IPS DF 6.9 (cell line): ENCODE results near the gene P2RX2.

Experiments used
- DNase-seq: peaks from one replicate; pipeline ENCODE4 v3.0.0-alpha.2; 2013; ENCODE audit warnings: low read depth, low spot score
- H3K27ac ChIP-seq: one replicate; pipeline ENCODE4 v1.5.1; 2013; ENCODE audit warnings: low read length, control low read depth
- H3K27me3 ChIP-seq: 2 replicates; pipeline ENCODE4 v1.6.1; 2013; ENCODE audit warnings: mild to moderate bottlenecking, low read length; ENCODE audit not compliant: control insufficient read depth, insufficient read depth
- H3K36me3 ChIP-seq: 2 replicates; pipeline ENCODE4 v1.6.1; 2013; ENCODE audit warnings: low read length; ENCODE audit not compliant: control insufficient read depth, insufficient read depth
- H3K4me1 ChIP-seq: 2 replicates; pipeline ENCODE4 v1.6.1; 2013; ENCODE audit warnings: low read length; ENCODE audit not compliant: control insufficient read depth, insufficient read depth
- H3K4me3 ChIP-seq: 2 replicates; pipeline ENCODE4 v1.5.1; 2013; ENCODE audit warnings: mild to moderate bottlenecking, low read length
- H3K9me3 ChIP-seq: 2 replicates; pipeline ENCODE4 v1.6.1; 2013; ENCODE audit warnings: low read length, inconsistent platforms; ENCODE audit not compliant: control insufficient read depth, insufficient read depth
- WGBS: extraction: QIAGEN DNeasy Blood & Tissue Kit; methylation state at CpG from one replicate; pipeline ENCODE4 v1.1.7; 2013; ENCODE audit warnings: mixed read lengths, missing lambda C conversion rate; ENCODE audit not compliant: insufficient read length, insufficient coverage; 5-methylcytosine and 5-hydroxymethylcytosine counted together

The P2RX2 gene

GRCh38 chr12:132618683-132619043, at the start of gene P2RX2:
Gene P2RX2 (plus strand): TSS chr12:132618776. CDS start chr12:132618817, 41 bp downstream.
- H3K4me3 ChIP-seq: peak within 1 kb of the TSS; percentile 58; the same call in 1 of the 2 replicates
- H3K27me3 ChIP-seq: peaks cover 24% of the 10 kb centered on the region
- no CpG with 5 or more reads among the region's 49 CpGs for WGBS
- H3K36me3 ChIP-seq: no peaks in the 10 kb centered on the region
- H3K27ac ChIP-seq: no peak within 1 kb of the TSS
- no peaks in the 10 kb centered on the region for H3K9me3 ChIP-seq
- H3K4me1 ChIP-seq: no peaks in the 10 kb centered on the region
- DNase-seq: no peak

- Histone ChIP-seq H3K4me1 (no peaks in the 10 kb centered on the region; the same call in 1 of the 2 replicates), H3K36me3 (peaks cover 29% of the 10 kb centered on the region), H3K27ac (no peak overlapping the region), H3K9me3 (no peaks in the 10 kb centered on the region), H3K4me3 (no peak overlapping the region), H3K27me3 (no peaks in the 10 kb centered on the region)
- no peak for DNase-seq
- no CpG with 5 or more reads among the region's 17 CpGs for WGBS
Observed at GRCh38 chr12:132568826-132569480, 49.6 kb upstream of the P2RX2 start.

- Histone ChIP-seq H3K4me1 (no peaks in the 10 kb centered on the region; the same call in 1 of the 2 replicates), H3K27ac (no peak overlapping the region), H3K4me3 (no peak overlapping the region), H3K36me3 (peaks cover 37% of the 10 kb centered on the region), H3K27me3 (no peaks in the 10 kb centered on the region), H3K9me3 (no peaks in the 10 kb centered on the region)
- no CpG with 5 or more reads among the region's 55 CpGs for WGBS
- DNase-seq: no peak
Observed at GRCh38 chr12:132569856-132570480, 48.6 kb upstream of the P2RX2 start.

GRCh38 chr12:132570635-132571034, 47.9 kb upstream of the P2RX2 start:
- no peak for DNase-seq
- Histone ChIP-seq H3K36me3 (peaks cover 34% of the 10 kb centered on the region), H3K9me3 (no peaks in the 10 kb centered on the region), H3K27ac (no peak overlapping the region), H3K27me3 (no peaks in the 10 kb centered on the region), H3K4me3 (no peak overlapping the region; the same call in 1 of the 2 replicates), H3K4me1 (no peaks in the 10 kb centered on the region; the same call in 1 of the 2 replicates)
- no CpG with 5 or more reads among the region's 26 CpGs for WGBS

GRCh38 chr12:132571051-132571450, 47.5 kb upstream of the P2RX2 start:
- peaks cover 36% of the 10 kb centered on the region for H3K36me3 ChIP-seq
- H3K27ac ChIP-seq: no peak overlapping the region
- no peaks in the 10 kb centered on the region for H3K27me3 ChIP-seq
- no peak for DNase-seq
- H3K4me1 ChIP-seq: no peaks in the 10 kb centered on the region; the same call in 1 of the 2 replicates
- H3K9me3 ChIP-seq: no peaks in the 10 kb centered on the region
- H3K4me3 ChIP-seq: no peak overlapping the region
- no CpG with 5 or more reads among the region's 27 CpGs for WGBS

- H3K4me3 ChIP-seq: no peak overlapping the region
- no peaks in the 10 kb centered on the region; the same call in 1 of the 2 replicates for H3K4me1 ChIP-seq
- no peaks in the 10 kb centered on the region for H3K9me3 ChIP-seq
- H3K27ac ChIP-seq: no peak overlapping the region
- no peaks in the 10 kb centered on the region for H3K27me3 ChIP-seq
- DNase-seq: no peak
- H3K36me3 ChIP-seq: peaks cover 37% of the 10 kb centered on the region
- WGBS: no CpG with 5 or more reads among the region's 20 CpGs
Observed at GRCh38 chr12:132571598-132571997, 47.0 kb upstream of the P2RX2 start.

GRCh38 chr12:132572106-132572505, 46.5 kb upstream of the P2RX2 start:
- no peak for DNase-seq
- no peaks in the 10 kb centered on the region; the same call in 1 of the 2 replicates for H3K4me1 ChIP-seq
- H3K36me3 ChIP-seq: peaks cover 43% of the 10 kb centered on the region
- no peak overlapping the region for H3K27ac ChIP-seq
- H3K4me3 ChIP-seq: no peak overlapping the region
- no peaks in the 10 kb centered on the region for H3K9me3 ChIP-seq
- WGBS: no CpG with 5 or more reads among the region's 26 CpGs
- no peaks in the 10 kb centered on the region for H3K27me3 ChIP-seq

- no peak overlapping the region for H3K27ac ChIP-seq
- WGBS: no CpG with 5 or more reads among the region's 36 CpGs
Observed at GRCh38 chr12:132572801-132573760, 45.5 kb upstream of the P2RX2 start.

GRCh38 chr12:132574271-132574996, 44.1 kb upstream of the P2RX2 start:
- no peak overlapping the region for H3K4me3 ChIP-seq
- no peak for DNase-seq
- H3K9me3 ChIP-seq: no peaks in the 10 kb centered on the region
- no peaks in the 10 kb centered on the region for H3K27me3 ChIP-seq
- no peaks in the 10 kb centered on the region; the same call in 1 of the 2 replicates for H3K4me1 ChIP-seq
- no CpG with 5 or more reads among the region's 39 CpGs for WGBS
- peaks cover 44% of the 10 kb centered on the region for H3K36me3 ChIP-seq
- H3K27ac ChIP-seq: no peak overlapping the region

More at GRCh38 chr12:132572801-132573760, 45.5 kb upstream of the P2RX2 start:
- H3K36me3 ChIP-seq: peaks cover 46% of the 10 kb centered on the region
- no peak overlapping the region for H3K4me3 ChIP-seq
- no peaks in the 10 kb centered on the region for H3K9me3 ChIP-seq
- no peak for DNase-seq
- H3K4me1 ChIP-seq: no peaks in the 10 kb centered on the region; the same call in 1 of the 2 replicates
- no peaks in the 10 kb centered on the region for H3K27me3 ChIP-seq
